Middle frontal gyrus (tissue), 1 donor: ENCODE data around the gene DDRGK1.
A peak's percentile ranks its signal among the peaks of the same experiment; 100 is the strongest.

ENCODE experiments used
- DNase-seq: peaks from one replicate; pipeline ENCODE4 v3.0.0-alpha.2; 2015; ENCODE audit warnings: low spot score; ENCODE audit errors: extremely low spot score

DDRGK1 gene

GRCh38 chr20:3204124-3204794, at the start of gene DDRGK1:
TSS of gene DDRGK1 (minus strand) at chr20:3204682. CDS start at chr20:3204627, 55 bp downstream.
- DNase-seq = peak; percentile 71

DNA sequence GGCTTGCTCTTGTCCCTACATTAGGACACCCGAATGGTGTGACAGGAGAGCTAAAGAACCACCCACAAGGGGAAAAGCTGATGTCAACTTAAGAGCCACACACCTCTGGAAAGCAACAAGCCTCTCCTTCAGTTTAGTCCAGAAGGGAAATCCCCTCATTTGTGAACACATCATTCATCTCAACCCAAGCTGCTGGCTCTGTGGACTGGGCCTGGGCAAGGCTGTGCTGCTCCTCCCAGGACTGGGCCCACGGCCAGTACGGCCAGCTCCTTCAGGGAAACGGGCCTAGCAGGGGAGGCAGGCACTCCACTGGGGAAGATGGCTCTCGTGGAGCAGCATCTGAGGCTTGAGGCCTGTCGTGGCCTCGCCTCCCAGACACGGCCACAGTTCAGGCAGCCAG, 47.3 kb upstream of the DDRGK1 start:
- DNase-seq = peak; percentile 6

DNA sequence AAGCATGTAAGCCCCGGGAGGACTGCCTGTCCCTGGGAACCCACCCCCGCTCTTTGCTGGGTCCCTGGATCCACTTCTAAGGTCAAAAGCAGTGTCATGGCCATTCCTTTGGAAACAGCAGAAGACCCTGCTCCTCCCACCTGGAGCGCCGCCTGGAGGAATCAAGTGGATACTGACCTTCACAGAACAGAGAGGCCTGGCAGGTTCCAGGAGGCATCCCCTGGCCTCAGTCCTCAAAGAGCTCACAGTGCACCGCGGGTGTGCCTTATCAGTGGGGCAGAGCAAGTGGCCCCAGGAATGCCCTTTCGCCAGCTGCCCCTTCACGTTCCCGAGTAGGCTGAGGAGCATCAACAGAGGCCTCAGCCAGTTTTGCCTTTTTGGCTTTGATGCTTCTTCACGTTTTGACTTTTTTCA, 45.6 kb upstream of the DDRGK1 start:
- no peak for DNase-seq

- DNase-seq = no peak
Measured at GRCh38 chr20:3248993-3249347, 44.5 kb upstream of the DDRGK1 start.

GRCh38 chr20:3248167-3248992, 43.9 kb upstream of the DDRGK1 start:
- no peak for DNase-seq

GRCh38 chr20:3247638-3248037, 43.2 kb upstream of the DDRGK1 start:
- DNase-seq = no peak

DNA sequence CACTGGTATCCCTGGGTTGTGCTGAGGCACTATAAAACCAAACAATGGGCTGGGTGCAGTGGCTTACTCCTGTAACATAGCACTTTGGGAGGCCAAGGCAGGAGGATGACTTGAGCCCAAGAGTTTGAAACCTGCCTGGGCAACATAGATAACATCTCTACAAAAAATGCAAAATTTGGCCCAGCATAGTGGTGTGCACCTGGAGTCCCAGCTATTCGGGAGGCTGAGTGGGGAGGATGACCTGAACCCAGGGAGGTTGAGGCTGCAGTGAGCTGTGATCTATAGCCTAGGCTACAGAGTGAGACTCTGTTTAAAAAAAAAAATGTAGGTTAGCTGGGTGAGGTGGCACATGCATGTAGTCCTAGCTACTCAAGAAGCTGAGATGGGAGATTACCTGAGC, 42.2 kb upstream of the DDRGK1 start:
- DNase-seq = no peak

DNA sequence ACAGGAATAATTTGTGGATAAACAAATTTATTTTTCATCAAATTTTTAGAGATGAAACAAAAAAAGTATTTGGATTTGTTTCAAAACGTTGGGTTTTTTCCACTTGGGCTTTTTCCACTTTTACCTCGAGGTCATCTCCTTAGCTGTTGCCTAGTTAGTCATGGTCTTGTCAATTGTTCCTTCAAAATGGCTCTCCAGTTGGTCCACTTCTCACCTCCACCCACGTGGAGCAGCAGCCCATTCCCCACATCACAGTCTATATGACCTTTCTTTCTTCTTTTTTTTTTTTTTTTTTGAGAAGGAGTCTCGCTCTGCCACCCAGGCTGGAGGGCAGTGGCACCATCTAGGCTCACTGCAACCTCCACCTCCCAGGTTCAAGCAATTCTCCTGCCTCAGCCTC, 41.2 kb upstream of the DDRGK1 start:
- DNase-seq = no peak

DNA sequence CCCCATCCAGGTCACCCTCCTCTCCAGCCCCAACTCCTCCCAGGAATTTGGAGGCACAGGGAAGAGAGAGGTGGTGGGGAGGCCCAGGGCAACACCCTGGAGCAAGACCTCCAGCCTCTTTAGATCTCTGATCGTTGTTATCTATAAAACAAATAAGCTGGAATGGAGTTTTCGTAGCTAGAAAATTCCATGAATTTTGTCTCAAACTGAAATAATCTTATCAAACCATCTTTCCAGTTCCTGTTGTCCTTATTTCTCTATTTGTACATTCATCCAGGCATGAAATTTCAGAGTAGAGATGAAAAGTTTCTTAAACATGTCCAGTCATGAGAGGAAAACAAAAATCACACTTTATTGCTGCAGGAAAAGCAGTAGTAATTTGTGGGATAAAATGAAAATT, 40.7 kb upstream of the DDRGK1 start:
- DNase-seq = no peak

- no peak for DNase-seq
Measured at GRCh38 chr20:3244613-3245012, 40.1 kb upstream of the DDRGK1 start.

DNA sequence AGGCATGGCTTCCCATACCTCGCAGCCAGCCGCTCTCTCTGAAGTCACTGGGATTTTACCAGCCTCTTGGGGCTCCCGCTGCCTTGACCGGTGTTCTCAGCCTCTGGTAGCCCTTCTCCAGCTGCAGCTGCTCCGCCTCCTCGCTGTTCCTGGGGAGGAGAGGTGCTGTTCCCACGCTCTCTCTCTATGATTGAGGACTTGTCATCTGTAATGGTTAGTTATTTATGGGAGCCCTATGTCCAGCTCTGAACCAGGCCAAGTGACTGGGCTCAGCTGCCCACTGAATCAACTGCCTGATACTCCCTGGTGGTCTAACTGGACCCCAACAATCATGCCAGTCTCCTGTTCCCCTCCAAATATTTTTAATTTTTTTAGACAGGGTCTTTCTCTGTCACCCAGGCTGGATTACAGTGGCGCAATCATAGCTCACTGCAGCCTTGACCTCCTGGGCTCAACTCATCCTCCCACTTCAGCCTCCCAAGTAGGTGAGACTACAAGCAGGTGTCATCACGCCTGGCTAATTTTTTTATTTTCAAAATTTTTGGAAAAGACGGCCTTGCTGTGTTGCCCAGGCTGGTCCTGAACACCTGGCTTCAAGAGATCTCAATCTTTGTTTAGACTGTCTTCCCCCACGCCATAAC, 39.4 kb upstream of the DDRGK1 start:
- no peak for DNase-seq

GRCh38 chr20:3242172-3242692, 37.8 kb upstream of the DDRGK1 start:
- no peak for DNase-seq

DNA sequence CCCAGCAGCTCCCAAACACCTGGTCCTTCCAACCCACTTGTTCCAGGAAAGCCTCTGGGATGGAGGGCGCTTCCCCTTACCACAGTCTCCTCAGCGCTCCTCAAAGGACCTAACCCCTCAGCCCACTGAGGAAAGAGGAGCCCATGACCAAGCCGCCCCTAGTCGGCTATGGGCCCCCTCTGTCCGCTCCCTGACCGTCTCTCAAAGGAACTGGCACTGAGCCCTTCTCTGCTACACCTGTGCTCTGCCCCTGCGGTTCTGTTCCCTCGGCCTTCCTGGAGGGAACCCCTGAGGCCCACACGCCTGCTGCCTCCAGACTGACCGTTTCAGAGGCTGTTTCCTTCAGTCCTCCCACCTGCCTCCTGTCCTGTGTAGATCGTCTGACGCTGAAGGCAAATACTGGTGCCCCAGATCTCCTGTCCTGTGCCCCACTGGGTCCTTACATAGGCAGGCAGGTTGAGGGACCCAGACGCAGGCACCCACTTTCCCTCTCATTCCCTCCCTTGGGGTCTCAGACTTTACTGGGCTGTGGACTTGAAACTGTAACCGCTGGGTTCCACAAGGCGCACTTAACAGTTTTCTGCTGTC, 36.4 kb upstream of the DDRGK1 start:
- no peak for DNase-seq

DNA sequence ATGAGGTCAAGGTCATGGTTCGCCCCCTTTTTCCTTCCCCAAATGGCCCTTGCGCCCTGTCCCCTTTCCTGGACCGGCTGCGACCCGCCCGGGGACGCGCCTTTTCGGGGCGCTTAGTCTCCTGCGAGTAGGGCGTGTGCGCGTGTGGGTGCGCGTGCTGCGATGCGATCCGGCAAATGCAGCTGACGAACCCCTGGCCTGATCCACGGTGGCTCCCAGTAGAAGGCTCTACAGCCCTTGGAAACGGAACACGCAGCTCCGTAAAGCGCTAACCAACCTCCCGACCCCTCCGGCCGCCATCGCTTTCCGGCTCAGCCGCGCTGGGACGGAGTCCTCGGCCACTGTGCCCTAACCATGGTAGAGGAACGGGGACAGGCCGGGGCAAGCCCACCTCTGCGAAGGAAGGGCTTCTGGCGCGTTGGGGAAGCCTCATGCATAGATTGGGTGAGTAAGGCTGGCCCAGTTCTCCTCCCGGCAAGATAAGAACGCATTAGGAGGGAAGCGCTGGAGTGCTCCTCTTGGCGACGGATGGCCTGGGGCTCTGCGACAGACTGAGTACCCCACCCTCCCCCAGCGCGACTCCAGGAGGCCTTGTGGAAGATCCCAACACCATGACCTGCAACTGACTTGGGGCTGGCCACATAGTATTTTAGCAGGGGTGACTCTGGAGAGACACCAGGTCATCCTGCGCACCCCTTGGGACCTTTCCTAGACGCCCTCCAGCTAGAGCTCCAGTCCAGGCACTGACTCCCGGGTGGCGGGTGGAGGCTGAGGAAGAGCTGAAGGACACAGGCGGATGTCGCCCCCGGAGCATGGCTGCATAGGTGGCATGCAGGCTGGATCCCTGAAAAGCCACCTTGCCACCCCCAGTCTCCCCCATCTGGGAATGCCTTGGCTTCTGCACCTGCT, 35.6 kb upstream of the DDRGK1 start:
- no peak for DNase-seq

GRCh38 chr20:3239026-3239866, 34.8 kb upstream of the DDRGK1 start, which contains the start of gene SLC4A11:
TSS of gene SLC4A11 (minus strand) at chr20:3239190. CDS start at chr20:3239137, 53 bp downstream.
- no peak for DNase-seq

- DNase-seq = no peak
Measured at GRCh38 chr20:3238616-3239025, 34.1 kb upstream of the DDRGK1 start.

DNA sequence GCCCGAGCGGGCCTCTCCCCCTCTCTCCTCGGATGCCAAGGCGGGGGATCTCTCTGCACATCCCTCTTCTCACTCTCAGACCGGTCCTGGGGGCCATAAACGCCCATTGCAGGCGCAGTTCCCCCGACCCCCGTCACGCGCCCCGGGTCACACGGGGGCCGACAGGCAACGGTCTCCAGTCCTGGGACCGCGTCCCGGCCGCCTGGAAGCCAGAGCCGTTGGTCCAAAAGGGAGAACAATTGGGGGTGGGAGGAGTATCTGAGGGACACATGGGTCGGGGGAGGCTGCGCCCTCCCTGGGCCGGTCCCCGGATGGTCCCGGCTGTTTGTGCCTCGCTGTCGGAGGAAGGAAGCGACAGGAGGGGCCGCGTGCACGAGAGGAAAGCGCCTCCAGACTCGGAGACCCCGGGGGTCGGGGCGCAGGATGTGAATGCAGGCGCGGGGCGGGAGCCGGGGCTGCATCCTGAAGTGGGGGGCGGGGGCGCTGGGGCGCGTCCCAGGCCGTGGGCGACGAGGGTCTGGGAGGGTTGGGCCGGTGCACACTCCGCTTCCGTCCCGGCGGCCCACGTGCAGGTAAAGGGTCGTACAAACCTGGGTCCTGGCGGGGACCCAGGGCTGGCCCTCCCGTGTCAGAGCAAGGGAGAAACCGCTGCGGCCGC, 33.6 kb upstream of the DDRGK1 start:
- no peak for DNase-seq

DNA sequence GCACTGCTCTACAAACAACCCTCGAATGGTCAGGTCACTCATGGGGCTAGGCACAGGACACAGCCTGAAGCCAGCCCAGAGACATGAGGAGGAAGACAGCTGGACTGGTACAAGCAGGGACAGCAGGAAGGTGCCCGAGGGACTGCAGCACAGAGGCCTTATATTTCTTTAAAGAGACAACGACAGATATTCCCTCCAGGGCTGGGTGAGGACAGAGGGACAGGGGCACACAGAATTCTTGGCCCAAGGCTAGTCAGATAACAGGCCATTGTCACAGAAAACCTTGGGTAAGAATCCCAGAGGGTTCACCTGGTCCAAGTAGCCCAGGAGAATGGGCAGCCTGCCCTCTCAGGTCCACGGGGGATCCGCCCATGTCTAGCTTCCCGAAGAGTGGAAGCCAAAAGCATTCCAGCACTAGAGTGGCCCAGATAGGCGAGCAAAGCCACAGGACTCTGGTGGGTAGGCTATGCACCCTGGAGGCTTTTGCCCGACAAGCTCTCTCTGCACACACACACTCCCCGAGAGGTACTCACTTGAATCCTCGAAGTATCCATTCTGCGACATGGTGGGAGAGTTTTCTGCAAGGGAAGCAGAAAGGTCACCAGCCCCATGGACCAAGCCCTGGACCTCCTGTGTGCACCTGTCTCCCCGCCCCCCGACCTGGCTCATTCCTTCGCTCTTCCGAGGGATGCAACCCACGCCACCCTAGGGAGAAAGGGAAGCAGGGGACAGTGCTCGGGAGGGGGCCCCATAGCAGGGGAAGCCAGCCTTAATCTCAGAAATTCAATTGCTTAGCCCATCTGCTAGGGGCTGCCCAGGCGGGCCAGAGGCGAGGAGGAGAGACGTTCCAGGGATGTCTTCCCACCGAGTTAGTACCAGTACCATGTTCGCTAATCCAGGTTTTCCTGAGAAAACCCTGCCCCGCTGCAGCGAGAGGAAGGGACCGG, 32.8 kb upstream of the DDRGK1 start:
- DNase-seq = no peak
